ENCODE measurements around the gene DMAC2L. TPM values are rescaled to one million over a fixed set of nuclear protein-coding genes. Genes with fewer than 3 reads are reported as not detected.
"Not testable (repeated sequence)": the region's sequence is repeated elsewhere in the genome, so short reads cannot be mapped to it uniquely, and the experiment has no call there.

DMAC2L gene
- total RNA-seq, 1 donor from 2014 or later, result 15.2 TPM

DNA sequence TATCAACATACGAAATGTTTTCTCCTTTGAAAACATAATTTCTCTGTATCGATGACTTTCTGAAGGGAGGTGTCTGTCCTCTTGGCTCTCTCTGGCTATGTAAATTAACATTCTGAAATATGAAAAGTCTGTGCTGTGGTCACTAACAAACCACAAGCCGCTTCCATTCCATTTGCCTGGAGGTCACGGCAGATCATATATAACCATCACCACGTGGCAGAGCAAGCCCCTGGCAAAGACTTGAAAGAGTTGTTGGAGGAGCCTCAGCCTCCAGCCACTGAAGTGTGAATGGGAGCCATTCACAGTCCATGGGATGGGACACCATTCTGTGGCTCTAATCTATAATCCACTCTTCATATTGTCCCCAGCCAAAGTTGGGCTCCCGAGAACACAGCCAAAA, 45.0 kb downstream of the DMAC2L start:
- no peak for ATAC-seq

DNA sequence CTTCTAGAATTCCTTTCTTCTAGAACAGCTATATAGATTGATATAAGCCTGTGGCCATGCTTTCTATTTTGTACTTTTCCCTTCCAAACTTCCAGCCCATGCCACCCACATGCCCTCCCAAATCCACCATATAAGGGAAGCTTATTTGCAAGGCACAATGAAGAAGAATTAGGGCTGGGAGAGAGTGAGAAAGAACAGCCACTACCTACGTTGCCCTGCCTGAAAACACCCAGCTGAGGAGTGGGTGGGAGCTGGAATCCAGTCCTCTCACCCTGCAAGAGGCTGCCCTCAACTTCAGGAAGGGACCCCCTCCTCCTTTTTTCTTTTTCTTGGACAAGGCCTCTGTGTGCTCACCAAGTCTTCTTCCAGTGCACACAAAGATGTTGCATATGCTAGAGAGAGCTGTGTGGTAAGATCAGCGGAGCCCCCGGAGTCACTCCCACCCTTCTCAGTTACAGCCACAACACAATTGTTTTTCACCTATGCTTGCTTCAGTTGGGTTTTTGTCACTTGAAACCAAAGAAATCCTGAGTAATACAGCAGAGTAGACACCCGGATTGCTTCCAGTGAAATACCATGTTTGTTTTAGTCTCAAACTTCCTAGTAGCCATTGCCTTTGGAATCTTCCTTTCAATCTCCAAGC, 45.8 kb downstream of the DMAC2L start:
- ATAC-seq, result no peak

DNA sequence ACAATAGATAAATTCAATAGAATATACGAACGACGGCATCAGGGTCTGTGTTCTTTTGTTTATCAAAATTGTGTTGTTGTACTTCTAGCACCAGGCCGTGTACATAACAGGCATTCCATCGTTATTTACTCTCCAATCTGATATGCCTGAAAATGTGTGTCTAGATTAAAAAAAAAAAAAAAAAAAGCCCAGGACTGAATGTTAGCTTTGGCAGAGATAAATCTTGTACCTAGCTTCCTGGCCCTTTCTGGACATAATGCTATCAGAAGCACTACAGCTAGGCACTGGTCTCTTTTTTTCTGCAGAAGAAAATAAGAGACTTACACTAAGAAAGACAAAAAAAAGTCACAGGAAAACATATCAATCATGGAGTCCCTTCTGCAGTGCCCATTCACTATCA, 47.5 kb downstream of the DMAC2L start:
- no peak for ATAC-seq

DNA sequence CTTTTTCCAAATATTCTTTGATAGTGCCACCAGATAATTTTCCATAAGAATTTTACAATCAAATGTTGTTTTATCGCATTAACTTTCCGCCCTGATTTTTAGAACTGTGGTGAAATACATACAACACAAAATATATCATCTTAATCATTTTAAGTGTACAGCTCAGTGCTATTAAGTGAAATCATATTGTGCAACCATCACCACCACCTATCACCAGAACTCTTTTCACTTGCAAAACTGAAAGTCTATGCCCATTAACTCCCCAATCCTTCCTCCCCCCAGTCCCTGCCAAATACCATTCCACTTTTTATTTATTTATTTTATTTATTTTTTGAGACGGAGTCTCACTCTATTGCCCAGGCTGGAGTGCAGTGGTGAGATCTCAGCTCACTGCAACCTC, 48.0 kb downstream of the DMAC2L start:
- ATAC-seq, result no peak

DNA sequence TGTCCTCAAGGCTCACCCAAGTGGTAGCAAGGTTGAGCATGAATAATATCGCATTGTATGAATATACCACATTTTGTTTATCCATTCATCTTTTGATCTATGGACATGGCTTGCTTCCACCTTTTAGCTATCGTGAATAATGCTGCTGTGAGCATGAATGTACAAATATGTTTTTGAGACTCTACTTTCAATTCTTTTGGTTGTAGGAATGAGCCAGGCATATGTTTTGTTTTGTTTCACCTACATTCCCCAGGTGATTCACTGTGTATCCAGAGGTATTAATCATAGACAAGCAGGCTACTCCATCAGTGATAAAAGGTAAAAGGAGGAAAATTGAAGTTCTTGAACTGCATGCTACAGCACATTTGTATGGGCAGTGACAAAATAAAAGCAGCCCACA, 48.7 kb downstream of the DMAC2L start:
- peak; percentile 79 for ATAC-seq

DNA sequence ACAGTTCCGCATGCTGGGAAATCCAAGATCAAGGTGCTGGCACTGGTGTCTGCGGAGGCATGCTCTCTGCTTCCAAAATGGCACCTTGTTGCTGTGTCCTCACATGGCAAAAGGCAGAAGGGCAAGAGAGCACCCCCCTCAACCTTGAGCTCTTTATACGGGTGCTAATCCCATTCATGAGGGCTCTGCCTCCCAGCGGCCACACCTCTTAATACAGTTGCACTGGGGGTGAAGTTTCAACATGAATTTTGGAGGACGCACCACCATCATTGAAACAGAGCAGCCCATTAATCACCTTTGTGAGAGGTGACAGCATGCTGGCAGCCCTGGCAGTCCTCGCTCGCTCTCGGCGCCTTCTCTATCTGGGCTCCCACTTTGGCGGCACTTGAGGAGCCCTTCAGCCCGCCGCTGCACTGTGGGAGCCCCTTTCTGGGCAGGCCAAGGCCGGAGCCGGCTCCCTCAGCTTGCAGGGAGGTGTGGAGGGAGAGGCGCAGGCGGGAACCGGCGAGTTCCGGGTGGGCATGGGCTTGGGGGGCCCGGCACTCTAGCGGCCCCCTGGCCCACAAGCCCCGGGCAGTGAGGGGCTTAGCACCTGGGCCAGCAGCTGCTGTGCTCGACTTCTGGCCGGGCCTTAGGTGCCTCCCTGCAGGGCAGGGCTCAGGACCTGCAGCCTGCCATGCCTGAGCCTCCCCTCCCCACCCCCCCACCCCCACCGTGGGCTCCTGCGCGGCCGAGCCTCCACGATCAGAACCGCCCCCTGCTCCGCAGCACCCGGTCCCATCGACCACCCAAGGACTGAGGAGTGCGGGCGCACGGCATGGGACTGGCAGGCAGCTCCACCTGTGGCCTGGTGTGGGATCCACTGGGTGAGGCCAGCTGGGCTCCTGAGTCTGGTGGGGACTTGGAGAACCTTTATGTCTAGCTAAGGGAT, 49.6 kb downstream of the DMAC2L start:
- peak; percentile 70 for ATAC-seq

DNA sequence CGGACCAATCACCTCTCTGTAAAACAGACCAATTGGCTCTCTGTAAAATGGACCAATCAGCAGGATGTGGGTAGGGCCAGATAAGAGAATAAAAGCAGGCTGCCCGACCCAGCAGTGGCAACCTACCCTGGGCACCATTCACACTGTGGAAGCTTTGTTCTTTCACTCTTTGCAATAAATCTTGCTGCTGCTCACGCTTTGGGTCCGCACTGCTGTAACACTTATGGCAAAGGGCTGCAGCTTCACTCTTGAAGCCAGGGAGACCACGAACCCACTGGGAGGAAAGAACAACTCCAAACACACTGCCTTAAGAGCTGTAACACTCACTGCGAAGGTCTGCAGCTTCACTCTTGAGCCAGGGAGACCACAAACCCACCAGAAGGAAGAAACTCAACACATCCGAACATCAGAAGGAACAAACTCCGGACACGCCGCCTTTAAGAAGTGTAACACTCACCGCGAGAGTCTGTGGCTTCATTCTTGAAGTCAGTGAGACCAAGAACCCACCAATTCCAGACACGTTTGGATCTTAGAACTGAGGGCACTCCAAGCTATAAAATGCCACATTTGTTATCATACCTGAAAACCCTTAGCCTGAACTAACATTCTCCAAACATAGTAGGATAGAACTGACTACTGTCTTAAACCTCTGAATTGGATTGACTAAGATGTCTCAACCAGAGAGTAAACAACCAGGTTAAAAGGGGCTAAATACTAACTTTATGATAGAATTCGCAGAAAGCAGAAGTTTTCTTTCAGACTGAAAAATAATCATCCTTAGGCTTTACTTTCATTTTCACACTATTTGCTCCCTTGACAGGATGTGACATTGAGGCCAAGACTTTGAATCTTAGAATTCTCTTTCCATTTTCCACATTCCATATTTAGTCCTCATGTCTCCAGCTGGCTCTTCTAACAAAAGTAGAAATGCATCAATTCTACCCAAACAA, 50.9 kb downstream of the DMAC2L start:
- ATAC-seq, result no peak

DNA sequence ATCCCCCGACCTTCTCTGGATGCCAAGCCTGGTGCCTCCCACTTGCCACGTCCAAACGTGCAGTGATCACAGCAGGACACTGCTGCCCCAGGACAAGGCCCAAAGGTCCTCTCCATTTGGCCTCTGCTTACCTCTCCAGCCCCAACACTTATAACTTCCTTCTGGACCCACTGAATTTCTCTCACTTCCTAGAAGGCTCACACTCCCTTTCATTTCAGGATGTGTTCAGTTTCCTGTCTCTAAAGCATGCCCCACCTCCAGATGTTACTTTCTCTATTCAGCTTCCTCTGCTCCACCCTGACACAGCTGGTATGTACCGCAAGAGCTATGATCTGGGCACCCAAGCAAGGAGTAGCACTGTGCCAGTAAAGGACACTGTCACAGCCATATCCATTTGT, 51.6 kb downstream of the DMAC2L start:
- ATAC-seq, result peak; percentile 74

DNA sequence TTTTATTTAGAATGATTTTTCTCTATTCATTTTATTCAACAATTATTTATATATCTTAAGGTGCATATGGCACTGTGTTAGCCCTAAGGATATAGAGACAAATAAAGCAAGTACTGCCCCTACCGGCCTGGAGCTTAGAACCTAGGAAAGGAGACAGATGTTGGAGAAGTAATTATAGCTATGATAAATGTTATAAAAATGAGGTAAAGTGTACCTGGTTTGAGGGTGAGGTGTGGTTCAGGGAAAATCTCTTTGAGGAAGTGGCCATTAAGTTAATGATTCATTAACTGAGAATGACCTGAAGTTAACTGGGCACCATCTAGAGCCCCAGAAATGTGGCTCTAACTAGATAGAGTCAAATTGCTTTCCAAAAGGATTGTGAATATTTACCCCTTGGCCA, 52.7 kb downstream of the DMAC2L start:
- peak; percentile 48 for ATAC-seq

DNA sequence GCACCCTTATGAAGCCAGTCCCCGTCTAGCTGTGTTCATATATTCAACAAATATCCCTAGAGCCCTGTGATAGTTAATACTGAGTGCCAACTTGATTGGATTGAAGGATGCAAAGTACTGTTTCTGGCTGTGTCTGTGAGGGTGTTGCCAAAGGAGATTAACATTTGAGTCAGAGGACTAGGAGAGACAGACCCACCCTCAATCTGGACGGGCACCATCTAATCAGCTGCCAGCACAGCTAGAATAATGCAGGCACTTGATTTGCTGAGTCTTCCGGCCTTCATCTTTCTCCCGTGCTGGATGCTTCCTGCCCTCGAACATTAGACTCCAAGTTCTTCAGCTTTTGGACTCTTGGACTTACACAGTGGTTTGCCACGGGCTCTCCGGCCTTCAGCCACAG, 53.4 kb downstream of the DMAC2L start:
- not testable (repeated sequence) for ATAC-seq

DNA sequence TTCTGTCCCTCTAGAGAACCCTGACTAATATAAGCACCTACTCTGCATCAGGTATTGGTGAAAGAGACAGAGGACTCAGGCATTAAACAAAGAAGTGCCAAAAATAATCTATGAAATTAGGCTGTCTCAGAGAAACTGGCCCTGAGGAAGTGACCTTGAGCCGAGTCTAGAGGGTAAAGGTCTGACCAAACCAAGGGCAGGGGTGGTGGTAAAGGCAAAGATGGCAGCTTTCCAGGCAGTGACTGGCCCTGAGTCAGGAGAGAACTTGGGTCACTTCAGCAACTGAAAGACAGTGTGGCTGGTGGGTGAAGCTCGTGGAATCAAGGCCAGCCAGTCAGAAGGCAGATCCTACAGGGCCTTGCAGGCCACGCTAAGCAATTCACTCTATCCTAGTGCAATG, 54.0 kb downstream of the DMAC2L start:
- no peak for ATAC-seq

DNA sequence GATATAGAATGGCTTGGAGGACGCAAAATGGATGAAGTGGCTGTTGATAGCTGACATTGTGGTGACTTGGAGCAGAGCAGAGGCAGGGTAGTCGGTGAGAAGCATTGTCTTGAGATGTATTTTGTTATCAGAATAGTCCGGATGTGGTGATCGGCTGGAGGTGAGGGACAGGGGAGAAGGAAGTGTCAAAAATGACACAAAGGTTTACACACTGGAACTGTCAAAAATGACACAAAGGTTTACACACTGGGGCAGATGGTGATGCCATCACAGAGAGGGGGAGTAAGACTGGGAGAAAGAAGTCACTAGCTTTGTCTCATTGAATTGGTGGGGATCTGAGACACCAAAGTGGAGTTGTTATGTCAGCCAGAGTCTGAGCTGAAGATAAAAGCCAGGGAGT, 54.5 kb downstream of the DMAC2L start:
- ATAC-seq, result no peak

DNA sequence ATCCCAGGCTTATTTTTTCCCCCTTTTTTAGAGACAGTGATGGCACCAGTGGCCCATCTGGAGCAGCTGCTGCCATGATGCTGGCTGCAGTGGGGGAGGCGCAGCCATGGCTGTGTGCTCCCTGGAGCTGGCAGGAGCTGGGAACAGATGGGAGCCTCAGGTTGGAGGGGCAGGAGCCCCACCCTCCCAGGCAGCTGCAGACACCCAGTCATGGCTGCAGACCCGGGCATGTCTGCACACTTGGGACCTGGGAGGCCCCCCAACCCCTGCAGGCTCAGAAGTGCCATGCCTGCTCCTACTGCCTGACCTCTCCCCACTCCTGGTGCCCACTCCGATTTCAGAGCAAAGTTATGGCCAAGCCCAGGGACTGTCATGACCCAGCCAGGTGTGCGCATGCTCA, 59.4 kb downstream of the DMAC2L start:
- ATAC-seq, result no peak

DNA sequence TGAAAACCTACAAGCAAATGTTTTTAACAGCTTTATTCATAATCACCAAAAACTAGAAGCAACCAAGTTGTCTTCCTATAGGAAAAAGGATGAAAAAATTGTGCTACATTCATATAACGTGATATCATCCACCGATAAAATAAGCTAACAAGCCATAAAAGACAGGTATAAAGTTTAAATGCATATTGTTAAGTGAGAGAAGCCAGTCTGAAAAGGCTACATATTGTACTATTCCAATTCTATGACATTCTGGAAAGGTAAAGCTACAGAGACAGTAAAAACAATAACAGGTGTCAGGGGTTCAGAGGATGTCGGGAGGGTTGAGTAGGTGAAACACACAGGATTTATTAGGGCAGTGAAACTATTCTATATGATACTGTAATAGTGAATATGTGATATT, 61.8 kb downstream of the DMAC2L start:
- ATAC-seq, result no peak

DNA sequence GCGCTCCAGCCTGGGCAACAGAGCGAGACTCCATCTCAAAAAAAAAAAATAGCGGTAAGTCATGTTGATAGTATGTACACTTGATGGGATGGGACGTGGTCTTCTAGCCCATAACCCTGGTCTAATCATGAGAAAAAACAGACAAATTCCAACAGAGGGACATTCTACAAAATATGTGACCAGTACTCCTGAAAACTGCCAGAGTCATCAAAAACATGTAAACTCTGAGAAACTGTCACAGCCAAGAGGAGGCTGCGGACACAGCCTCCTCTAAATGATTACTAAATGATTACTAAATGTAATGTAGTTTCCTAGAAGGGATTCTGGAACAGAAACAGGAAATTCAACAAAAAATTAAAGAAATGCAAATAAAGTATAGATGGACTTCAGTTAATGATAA, 63.6 kb downstream of the DMAC2L start:
- no peak for ATAC-seq

Other genes starting within 250 kb of the DMAC2L start
- 5.3 TPM for gene VCPKMT, start 195.8 kb upstream of the DMAC2L start, total RNA-seq
- gene SOS2, start 80.7 kb upstream of the DMAC2L start, total RNA-seq, result 17.3 TPM
- 6.0 TPM for gene L2HGDH, start 95 bp upstream of the DMAC2L start, total RNA-seq
- gene CDKL1, start 84.6 kb downstream of the DMAC2L start, total RNA-seq, result 8.2 TPM
- gene MAP4K5, start 220.2 kb downstream of the DMAC2L start, total RNA-seq, result 35.5 TPM
- 3.1 TPM for gene ATL1, start 247.8 kb downstream of the DMAC2L start, total RNA-seq

All from esophagus mucosa (tissue), 1 donor.